GM18517 (cell line): Measurements from ENCODE around the gene GATAD2A.
"Not testable (repeated sequence)": the region's sequence is repeated elsewhere in the genome, so short reads cannot be mapped to it uniquely, and the experiment has no call there.

ENCODE experiments used
- ATAC-seq: cut with Tn5 transposase; IDR thresholded peaks from one replicate; pipeline ENCODE4 v1.9.1; 2021; ENCODE audit warnings: mild to moderate bottlenecking, moderate library complexity; ENCODE audit not compliant: unreplicated experiment

The GATAD2A gene

GRCh38 chr19:19404879-19405860 lies at the start of gene GATAD2A:
Gene GATAD2A, plus strand, starts transcription at chr19:19405675. Its CDS starts 59,671 bp downstream, at chr19:19465346.
- ATAC-seq, result peak; percentile 68

GRCh38 chr19:19356500-19356899 lies 49.0 kb upstream of the GATAD2A start:
- no peak for ATAC-seq

GRCh38 chr19:19356901-19357566 lies 48.4 kb upstream of the GATAD2A start:
- ATAC-seq, result no peak

- peak; percentile 60 for ATAC-seq
These were observed 44.3 kb upstream of the GATAD2A start for GRCh38 chr19:19361075-19361594.

- no peak for ATAC-seq
These were observed 43.4 kb upstream of the GATAD2A start for GRCh38 chr19:19362075-19362474.

- peak; percentile 61 for ATAC-seq
These were observed 38.8 kb upstream of the GATAD2A start for GRCh38 chr19:19366434-19367396.

- no peak for ATAC-seq
These were observed 37.4 kb upstream of the GATAD2A start for GRCh38 chr19:19368087-19368486.

- ATAC-seq, result no peak
These were observed 34.4 kb upstream of the GATAD2A start for GRCh38 chr19:19371059-19371458.

- peak; percentile 75 for ATAC-seq
These were observed 32.6 kb upstream of the GATAD2A start for GRCh38 chr19:19372656-19373416.

GRCh38 chr19:19379527-19379926 lies 25.9 kb upstream of the GATAD2A start:
- ATAC-seq, result no peak

- not testable (repeated sequence) for ATAC-seq
These were observed 25.2 kb upstream of the GATAD2A start for GRCh38 chr19:19380316-19380715.

GRCh38 chr19:19381007-19381926 lies 24.2 kb upstream of the GATAD2A start:
- ATAC-seq, result no peak

GRCh38 chr19:19382118-19382517 lies 23.4 kb upstream of the GATAD2A start:
- no peak for ATAC-seq

- ATAC-seq, result no peak
These were observed 21.0 kb upstream of the GATAD2A start for GRCh38 chr19:19384486-19384885.

- ATAC-seq, result peak; percentile 92
These were observed 20.2 kb upstream of the GATAD2A start for GRCh38 chr19:19385131-19385895.

GRCh38 chr19:19385896-19386869 lies 19.3 kb upstream of the GATAD2A start:
- peak; percentile 19 for ATAC-seq

GRCh38 chr19:19387108-19387507 lies 18.4 kb upstream of the GATAD2A start:
- ATAC-seq, result no peak
